Nucleus accumbens (tissue), 56 donors: ENCODE data around the gene PINK1.
A peak's percentile ranks its signal among the peaks of the same experiment; 100 is the strongest.
"Not testable (repeated sequence)": the region's sequence is repeated elsewhere in the genome, so short reads cannot be mapped to it uniquely, and the experiment has no call there.

Experiments
- DNase-seq, 56 donors: peaks; one replicate each; lab custom pipeline; 2025; lab: John Stamatoyannopoulos, UW

Gene PINK1

GRCh38 chr1:20672265-20672632 is 39.0 kb downstream of the PINK1 start:
- DNase-seq, result no peak

GRCh38 chr1:20673626-20674025 is 40.4 kb downstream of the PINK1 start:
- not testable (repeated sequence) for DNase-seq

- no peak for DNase-seq
Observed at GRCh38 chr1:20678599-20678998, 45.3 kb downstream of the PINK1 start.

- DNase-seq, result no peak
Observed at GRCh38 chr1:20680269-20680668, 47.0 kb downstream of the PINK1 start.

- DNase-seq, result no peak
Observed at GRCh38 chr1:20681999-20682398, 48.7 kb downstream of the PINK1 start.

GRCh38 chr1:20682571-20683236 is 49.4 kb downstream of the PINK1 start:
- peak in 10 of 56 donors; percentile 6 to 46 (median 18) for DNase-seq

GRCh38 chr1:20683614-20684013 is 50.4 kb downstream of the PINK1 start:
- DNase-seq, result no peak

- DNase-seq, result no peak
Observed at GRCh38 chr1:20684050-20684620, 50.9 kb downstream of the PINK1 start.

GRCh38 chr1:20684651-20685050 is 51.4 kb downstream of the PINK1 start:
- DNase-seq, result no peak

GRCh38 chr1:20685099-20685662 is 51.9 kb downstream of the PINK1 start:
- DNase-seq, result peak in 11 of 56 donors; percentile 10 to 46 (median 19)

GRCh38 chr1:20685741-20686140 is 52.5 kb downstream of the PINK1 start:
- no peak for DNase-seq

GRCh38 chr1:20686883-20687725 is 53.8 kb downstream of the PINK1 start:
- no peak for DNase-seq

GRCh38 chr1:20689645-20690056 is 56.4 kb downstream of the PINK1 start:
- DNase-seq, result no peak

GRCh38 chr1:20691872-20692271 is 58.6 kb downstream of the PINK1 start:
- no peak for DNase-seq

- no peak for DNase-seq
Observed at GRCh38 chr1:20693623-20694022, 60.4 kb downstream of the PINK1 start.

- DNase-seq, result peak in 2 of 56 donors; percentile 30
Observed at GRCh38 chr1:20695515-20695914, 62.3 kb downstream of the PINK1 start.

GRCh38 chr1:20696397-20697333 is 63.4 kb downstream of the PINK1 start:
- peak in 53 of 56 donors; percentile 14 to 87 (median 72) for DNase-seq

- no peak for DNase-seq
Observed at GRCh38 chr1:20697563-20697962, 64.3 kb downstream of the PINK1 start.

GRCh38 chr1:20698195-20698910 is 65.1 kb downstream of the PINK1 start:
- no peak for DNase-seq
